HUES6 (cell line): Measurements from ENCODE around the gene CYP2A6.
"Not testable (repeated sequence)": the region's sequence is repeated elsewhere in the genome, so short reads cannot be mapped to it uniquely, and the experiment has no call there.

Experiments used
- H3K27ac ChIP-seq: 2 replicates; pipeline ENCODE4 v1.7.0; 2013; ENCODE audit warnings: low read depth, mild to moderate bottlenecking, low read length, inconsistent platforms
- H3K27me3 ChIP-seq: 2 replicates; pipeline ENCODE4 v1.6.1; 2013; ENCODE audit warnings: low read length; ENCODE audit not compliant: control insufficient read depth, insufficient read depth
- H3K36me3 ChIP-seq: 2 replicates; pipeline ENCODE4 v1.6.1; 2013; ENCODE audit warnings: low read length; ENCODE audit not compliant: control insufficient read depth, insufficient read depth
- H3K4me1 ChIP-seq: 2 replicates; pipeline ENCODE4 v1.6.1; 2013; ENCODE audit warnings: low read length; ENCODE audit not compliant: control insufficient read depth, insufficient read depth
- H3K4me3 ChIP-seq: 2 replicates; pipeline ENCODE4 v1.5.1; 2013; ENCODE audit warnings: low read depth, low read length
- H3K9ac ChIP-seq: one replicate; pipeline ENCODE4 v1.6.1; 2013; ENCODE audit warnings: mild to moderate bottlenecking, low read length
- H3K9me3 ChIP-seq: 2 replicates; pipeline ENCODE4 v1.6.1; 2013; ENCODE audit warnings: low read depth, low read length; ENCODE audit not compliant: control insufficient read depth, insufficient read depth

The CYP2A6 gene

DNA sequence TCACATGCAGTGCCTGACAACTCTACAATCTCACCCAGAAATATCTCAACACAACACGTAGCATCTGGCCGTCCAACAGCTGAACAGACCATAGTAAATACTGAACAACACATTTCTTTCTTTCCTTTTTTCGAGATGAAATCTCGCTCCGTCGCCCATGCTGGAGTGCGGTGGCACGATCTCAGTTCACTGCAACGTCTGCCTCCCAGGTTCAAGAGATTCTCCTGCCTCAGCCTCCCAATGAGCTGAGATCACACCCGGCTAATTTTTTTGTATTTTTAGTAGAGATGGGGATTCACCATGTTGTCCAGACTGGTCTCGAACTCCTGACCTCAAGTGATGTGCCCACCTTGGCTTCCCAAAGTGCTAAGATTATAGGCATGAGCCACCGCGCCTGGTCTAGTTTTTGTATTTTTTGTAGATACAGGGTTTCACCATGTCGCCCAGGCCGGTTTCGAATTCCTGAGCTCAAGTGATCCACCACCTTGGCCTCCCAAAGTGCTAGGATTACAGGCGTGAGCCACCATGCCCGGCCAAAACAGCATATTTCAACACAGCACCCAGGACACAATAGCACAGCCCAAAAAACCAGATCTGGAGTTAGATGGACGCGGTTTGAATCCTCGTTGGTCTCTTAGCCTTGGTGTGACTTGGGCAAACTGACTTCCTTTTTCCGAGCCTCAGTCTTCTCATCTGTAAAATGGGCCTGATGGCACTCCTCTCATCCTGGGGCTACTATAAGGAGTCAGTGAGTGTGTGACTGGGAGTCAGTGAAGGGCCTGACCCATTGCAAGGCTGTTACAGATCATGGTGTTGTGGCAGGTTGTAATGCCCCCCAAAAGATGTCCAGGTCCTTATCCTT is 22.6 kb downstream of the CYP2A6 start:
- no peaks in the 10 kb centered on the region for H3K36me3 ChIP-seq
- no peak overlapping the region for H3K27ac ChIP-seq
- H3K9me3 ChIP-seq: no peaks in the 10 kb centered on the region
- no peak overlapping the region for H3K4me3 ChIP-seq
- no peaks in the 10 kb centered on the region for H3K27me3 ChIP-seq
- peaks cover 4% of the 10 kb centered on the region; the same call in 1 of the 2 replicates for H3K4me1 ChIP-seq
- no peak overlapping the region for H3K9ac ChIP-seq

DNA sequence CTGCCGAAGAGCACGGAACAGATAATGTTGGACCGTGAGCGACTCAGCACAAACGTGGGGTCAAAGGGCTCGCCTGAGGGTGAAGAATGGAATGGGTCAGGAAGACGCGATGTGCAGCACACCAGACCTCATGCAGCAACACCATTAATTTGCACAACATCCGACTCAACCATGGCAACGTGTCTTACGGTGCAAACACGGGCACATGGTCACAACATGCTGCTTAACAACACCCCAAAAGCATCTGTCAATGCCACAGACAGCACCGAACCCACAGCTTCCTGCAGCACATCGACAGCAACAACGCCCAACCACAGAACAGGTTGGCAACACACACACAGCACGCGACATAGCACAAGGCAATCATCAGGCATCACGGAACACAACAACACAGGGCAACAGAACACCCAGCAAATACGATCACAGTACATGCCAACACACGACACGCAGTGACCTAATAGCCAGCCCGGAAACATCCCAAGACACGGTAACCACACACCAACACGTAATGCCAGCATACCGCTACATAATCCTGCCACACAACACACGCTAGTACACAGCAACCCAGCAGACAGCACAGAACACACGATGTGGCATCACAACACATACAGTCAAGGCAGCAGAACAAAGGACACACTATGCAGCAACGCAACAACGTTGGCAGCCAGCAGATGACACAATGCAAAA is 23.4 kb downstream of the CYP2A6 start:
- not testable (repeated sequence) for H3K4me1 ChIP-seq, H3K27me3 ChIP-seq, H3K36me3 ChIP-seq, H3K27ac ChIP-seq, H3K9me3 ChIP-seq, H3K9ac ChIP-seq, H3K4me3 ChIP-seq

DNA sequence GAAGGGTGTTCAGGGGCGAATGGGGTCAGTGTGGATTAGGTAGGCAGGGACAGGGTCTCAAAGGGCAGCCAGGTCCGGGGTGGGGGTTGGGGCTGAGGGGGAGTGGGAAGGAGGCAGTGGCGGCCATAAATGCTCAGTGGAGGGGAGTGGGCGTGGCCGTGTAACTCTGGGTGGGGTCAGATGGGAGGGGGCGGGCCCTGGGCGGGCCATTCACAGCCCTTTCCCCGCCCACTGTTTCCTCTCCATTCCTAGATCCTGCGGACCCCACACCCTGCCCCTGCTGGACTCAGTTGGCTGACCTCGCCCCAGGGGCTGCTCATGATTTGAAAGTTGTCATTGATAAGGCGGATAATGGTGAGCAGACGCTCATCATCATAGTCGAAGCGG is 23.9 kb downstream of the CYP2A6 start:
- H3K4me3 ChIP-seq, H3K4me1 ChIP-seq, H3K9me3 ChIP-seq, H3K36me3 ChIP-seq, H3K27ac ChIP-seq, H3K27me3 ChIP-seq, H3K9ac ChIP-seq: not testable (repeated sequence)

DNA sequence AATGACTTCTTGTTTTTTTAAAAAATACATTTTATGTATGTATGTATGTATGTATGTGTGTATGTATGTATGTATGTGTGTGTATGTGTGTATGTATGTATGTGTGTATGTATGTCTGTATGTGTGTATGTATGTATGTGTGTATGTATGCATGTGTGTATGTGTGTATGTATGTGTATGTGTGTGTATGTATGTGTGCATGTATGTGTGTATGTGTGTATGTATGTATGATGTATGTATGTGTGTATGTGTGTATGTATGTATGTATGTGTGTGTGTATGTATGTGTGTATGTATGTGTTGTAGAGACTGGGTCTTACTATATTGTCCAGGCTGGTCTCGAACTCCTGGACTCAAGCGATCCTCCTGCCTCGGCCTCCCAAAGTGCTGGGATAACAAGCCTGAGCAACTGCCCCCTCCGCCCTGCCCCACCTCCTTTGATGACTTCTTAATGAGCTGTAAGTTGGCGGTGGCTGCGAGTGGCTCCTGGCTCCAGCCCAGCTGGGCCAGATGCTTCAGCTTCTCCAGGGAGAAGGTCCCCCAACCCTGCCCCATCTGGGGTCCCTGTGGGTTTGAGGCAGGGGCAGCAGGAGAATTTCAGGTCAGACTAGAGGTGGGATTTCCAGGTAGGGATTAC is 24.7 kb downstream of the CYP2A6 start:
- not testable (repeated sequence) for H3K27ac ChIP-seq, H3K27me3 ChIP-seq, H3K4me3 ChIP-seq, H3K9me3 ChIP-seq, H3K4me1 ChIP-seq, H3K36me3 ChIP-seq, H3K9ac ChIP-seq

DNA sequence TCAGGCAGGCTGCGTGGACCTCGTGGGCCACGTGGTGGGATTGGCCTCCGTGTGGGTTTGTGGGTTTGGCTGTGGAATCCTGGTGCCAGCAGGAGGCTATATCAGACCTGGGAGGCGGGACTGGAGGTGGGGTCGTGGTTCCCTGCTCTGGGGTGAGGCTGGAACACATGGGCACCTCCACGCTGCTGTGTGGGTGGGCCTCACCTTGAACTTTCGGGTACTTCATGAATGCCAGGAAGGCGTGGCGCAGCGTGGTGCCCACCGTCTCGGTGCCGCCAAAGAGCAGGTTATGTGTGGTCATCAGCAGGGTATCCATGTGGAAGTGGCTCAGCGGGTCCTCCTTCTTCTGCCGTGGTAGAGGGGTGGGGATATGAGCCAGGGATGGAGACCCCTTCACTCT is 25.3 kb downstream of the CYP2A6 start:
- not testable (repeated sequence) for H3K9ac ChIP-seq, H3K9me3 ChIP-seq, H3K4me3 ChIP-seq, H3K27me3 ChIP-seq, H3K27ac ChIP-seq, H3K36me3 ChIP-seq, H3K4me1 ChIP-seq

DNA sequence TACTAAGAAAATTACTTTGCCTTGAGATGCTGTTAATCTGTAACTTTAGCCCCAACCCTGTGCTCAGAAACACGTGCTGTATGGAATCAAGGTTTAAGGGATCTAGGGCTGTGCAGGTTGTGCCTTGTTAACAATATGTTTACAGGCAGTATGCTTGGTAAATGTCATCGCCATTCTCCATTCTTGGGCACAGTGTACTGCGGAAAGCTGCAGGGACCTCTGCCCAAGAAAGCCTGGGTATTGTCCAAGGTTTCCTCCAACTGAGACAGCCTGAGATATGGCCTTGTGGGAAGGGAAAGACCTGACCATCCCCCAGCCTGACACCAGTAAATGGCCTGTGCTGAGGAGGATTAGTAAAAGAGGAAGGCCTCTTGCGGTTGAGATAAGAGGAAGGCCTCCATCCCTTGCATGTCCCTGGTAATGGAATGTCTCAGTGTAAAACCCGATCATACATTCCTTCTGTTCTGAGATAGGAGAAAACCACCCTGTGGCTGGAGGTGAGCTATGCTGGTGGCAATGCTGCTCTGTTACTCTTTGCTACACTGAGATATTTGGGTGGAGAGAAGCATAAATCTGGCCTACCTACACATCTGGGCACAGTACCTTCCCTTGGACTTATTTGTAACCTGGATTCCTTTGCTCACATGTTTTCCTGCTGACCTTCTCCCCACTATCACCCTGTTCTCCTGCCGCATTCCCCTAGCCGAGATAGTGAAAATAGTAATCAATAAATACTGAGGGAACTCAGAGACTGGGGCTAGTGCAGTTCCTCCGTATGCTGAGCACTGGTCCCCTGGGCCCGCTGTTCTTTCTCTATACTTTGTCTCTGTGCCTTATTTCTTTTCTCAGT is 27.3 kb downstream of the CYP2A6 start:
- not testable (repeated sequence) for H3K4me3 ChIP-seq, H3K36me3 ChIP-seq, H3K9me3 ChIP-seq, H3K9ac ChIP-seq, H3K27ac ChIP-seq, H3K4me1 ChIP-seq, H3K27me3 ChIP-seq

DNA sequence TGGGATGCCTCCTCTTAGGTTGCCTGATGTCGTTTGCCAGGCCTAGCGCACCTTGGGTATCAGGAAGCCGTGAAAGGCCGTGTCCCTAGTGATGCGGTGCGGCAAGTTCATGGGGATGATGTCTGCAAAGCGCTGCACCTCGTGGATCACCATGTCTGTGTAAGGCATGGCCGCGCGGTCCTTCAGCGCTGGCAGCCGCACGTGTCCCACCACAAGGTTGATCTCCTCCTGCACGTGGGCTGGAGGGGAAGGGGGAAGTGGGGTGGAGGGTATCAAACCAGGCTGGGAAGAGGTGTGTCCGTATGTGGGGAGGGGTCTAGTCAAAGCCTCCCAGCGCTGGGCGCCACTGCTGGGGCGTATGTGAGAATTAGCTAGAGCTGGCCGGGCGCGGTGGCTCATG is 28.1 kb downstream of the CYP2A6 start:
- Histone ChIP-seq H3K36me3 (no peaks in the 10 kb centered on the region), H3K9me3 (no peaks in the 10 kb centered on the region), H3K4me3 (no peak overlapping the region), H3K27ac (no peak overlapping the region), H3K4me1 (peaks cover 8% of the 10 kb centered on the region; the same call in 1 of the 2 replicates), H3K27me3 (peaks cover 8% of the 10 kb centered on the region; the same call in 1 of the 2 replicates), H3K9ac (no peak overlapping the region)

DNA sequence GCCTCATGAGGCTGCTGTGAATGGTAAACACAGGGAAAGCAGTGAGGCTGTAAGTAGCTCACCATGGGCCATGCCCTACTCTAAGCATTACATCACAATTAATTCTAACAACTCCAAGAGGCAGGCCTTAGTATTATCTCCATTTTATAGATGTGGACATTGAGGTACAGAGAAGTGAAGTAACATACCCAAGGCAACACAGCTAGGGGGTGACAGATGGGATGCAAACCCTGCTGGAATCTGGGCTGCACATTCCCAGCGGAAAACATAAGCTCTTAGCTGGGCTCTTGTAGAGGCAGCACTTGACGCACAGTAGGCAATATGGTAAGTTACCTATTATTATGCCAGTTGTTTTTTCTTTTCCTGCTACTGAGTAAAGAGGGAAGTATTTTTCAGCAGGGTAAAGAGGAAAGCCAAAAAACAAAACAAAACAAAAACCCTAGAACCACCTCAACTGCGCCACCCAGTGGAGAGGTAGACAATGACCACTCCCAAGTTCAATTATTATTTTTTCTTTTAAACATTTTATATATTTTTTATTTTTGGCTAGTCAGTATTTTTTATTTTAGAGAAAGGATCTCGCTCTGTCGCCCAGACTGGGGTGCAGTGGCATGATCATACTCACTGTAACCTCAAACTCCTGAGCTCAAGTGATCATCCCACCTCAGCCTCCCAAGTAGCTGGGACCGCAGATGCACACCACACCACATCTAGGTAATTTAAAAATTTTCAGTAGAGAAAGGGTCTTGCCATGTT is 30.6 kb downstream of the CYP2A6 start:
- not testable (repeated sequence) for H3K4me3 ChIP-seq, H3K27ac ChIP-seq, H3K4me1 ChIP-seq, H3K36me3 ChIP-seq, H3K9ac ChIP-seq, H3K9me3 ChIP-seq
- H3K27me3 ChIP-seq: peaks cover 14% of the 10 kb centered on the region; the same call in 1 of the 2 replicates

DNA sequence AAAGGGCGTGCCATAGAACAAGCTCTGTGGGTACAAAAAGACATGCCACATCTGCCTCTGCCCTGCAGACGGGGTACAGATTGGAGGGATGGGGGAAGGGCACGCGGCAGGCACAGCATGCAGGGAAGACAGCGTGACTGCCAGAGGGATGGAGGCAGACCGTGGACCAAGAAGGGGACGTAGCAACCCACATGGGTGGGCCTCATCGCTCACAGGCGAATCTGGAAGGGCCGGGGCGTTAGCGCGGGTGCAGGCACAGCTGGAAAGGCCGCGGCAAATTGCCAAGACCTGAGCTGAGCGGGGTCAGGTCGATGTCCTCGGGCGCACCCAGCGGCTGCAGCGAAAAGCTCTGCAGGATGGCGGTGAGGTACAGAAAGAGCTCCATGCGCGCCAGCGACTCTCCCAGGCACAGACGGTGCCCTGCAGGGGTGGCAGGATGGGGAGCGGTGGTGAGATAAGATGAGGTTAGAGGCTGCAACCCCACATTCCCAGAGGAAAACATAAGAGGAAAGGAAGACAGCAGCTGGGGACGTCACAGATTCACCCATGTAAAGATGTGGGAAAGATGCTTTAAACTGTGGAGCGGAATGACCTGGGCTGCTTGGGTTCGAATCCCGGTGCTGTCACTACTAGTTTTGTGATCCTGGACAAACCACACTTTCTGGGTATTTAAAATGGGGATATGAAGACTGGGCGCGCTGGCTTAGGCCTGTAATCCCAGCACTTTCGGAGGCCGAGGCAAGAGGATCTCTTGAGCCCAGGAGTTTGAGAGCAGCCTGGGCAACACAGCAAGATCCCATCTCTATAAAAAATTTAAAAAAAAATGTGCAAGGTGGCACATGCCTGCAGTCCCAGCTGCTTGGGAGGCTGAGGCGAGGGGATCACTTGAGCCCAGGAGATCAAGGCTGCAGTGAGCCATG is 31.5 kb downstream of the CYP2A6 start:
- H3K36me3 ChIP-seq, H3K9me3 ChIP-seq, H3K27ac ChIP-seq, H3K9ac ChIP-seq, H3K4me1 ChIP-seq: not testable (repeated sequence)
- Histone ChIP-seq H3K27me3 (peaks cover 21% of the 10 kb centered on the region), H3K4me3 (peak overlapping the region; percentile 44)
